Spleen (tissue), 7 donors: Measurements from ENCODE around the gene ERICH3.

Experiments
- CTCF ChIP-seq, 11 experiments: fragments of 200-600 bp in 7 of 11; fragments of 450-650 bp in 4 of 11; sonication (generic) in 4 of 11; IDR thresholded peaks in 8 of 11; conservative IDR thresholded peaks in 3 of 11; 1 replicate in 7 of 11; 2 replicates in 4 of 11; pipeline versions ENCODE4 v1.4.0 to v1.8.0; 2016 to 2021; ENCODE audit warnings: antibody characterized with exemption in 11 of 11, inconsistent platforms in 4 of 11, mild to moderate bottlenecking in 1 of 11
- POLR2AphosphoS5 ChIP-seq, 3 donors: sonication (generic); formaldehyde crosslinking; IDR thresholded peaks; one replicate each; pipeline ENCODE4 v1.5.1; 2017; ENCODE audit warnings: antibody characterized with exemption in 3 of 3
- donor health status: DM: no; HTN: no; CAD: no; lungs with moderate emphysema.
- donor health status: DM: no; HTN: no; CAD: no.
- donor health status: DM: no; HTN: no; CAD: no.

- TF ChIP-seq CTCF (IDR thresholded peaks at IDR 0.05 in 8 of 11, conservative IDR thresholded peaks at IDR 0.05 in 3 of 11) (no peak), POLR2AphosphoS5 (IDR thresholded peaks at IDR 0.05) (no peak)
Observed at GRCh38 chr1:74586253-74586897, 87.2 kb downstream of the ERICH3 start.
